ENCODE measurements around the gene NPIPA2.
"Not testable (repeated sequence)": the region's sequence is repeated elsewhere in the genome, so short reads cannot be mapped to it uniquely, and the experiment has no call there.

NPIPA2 gene

GRCh38 chr16:14742273-14743128 lies at the start of gene NPIPA2:
Gene NPIPA2 (plus strand): TSS chr16:14742533. CDS start chr16:14748066, 5,533 bp downstream.
- DNase-seq (ENCODE audit: low read depth) = not testable (repeated sequence)

DNA sequence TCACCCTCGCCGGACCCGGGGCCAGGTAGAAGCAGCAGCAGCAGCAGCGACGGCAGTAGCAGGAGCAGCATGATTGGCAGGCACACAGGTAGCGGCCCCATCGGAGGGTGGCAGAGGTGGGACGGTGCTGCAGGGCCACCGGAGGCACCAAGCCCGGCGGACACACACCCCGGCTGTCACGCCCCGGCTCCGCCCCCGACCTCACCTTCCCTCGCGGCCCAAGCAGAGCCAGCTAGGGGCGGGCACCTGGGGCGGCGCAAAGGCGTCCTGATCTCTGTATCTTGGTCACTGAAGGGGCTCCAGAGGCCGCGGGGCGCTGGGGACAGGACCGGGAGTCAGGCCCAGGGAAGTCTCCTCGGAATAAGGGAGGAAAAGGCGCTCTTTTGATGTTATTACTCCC lies 48.2 kb upstream of the NPIPA2 start, which contains the start of gene PLA2G10:
Gene PLA2G10 (minus strand): TSS at position 180 of the 400 bp plus-strand sequence. CDS start 79 bp downstream, at position 101.
- DNase-seq (ENCODE audit: low read depth) = not testable (repeated sequence)

GRCh38 chr16:14701859-14702258 lies 40.5 kb upstream of the NPIPA2 start:
- not testable (repeated sequence) for DNase-seq (ENCODE audit: low read depth)

DNA sequence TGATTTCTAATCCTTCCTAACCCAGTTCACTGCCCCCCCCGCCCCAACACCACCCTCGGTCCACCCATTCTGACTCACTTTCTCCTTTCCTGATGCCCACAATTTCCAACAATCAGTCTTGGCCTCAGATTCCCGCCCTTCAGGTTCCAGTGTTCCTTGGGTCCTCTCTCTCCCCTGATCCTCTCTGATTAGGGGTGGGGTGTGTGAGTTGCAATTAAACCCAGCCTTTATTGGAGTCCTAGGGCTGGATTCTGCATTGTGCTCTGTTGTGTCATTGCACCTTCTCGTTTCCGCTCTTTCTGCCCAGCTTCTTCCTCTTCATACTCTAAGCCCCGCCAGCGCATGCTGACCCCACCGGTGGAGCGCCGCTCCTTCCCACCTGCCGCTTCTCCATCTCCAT lies 39.7 kb upstream of the NPIPA2 start:
- not testable (repeated sequence) for DNase-seq (ENCODE audit: low read depth)

GRCh38 chr16:14703156-14704011 lies 38.9 kb upstream of the NPIPA2 start, which contains the start of gene NPIPA3:
Gene NPIPA3 (plus strand): TSS chr16:14703411. CDS start chr16:14708944, 5,533 bp downstream.
- not testable (repeated sequence) for DNase-seq (ENCODE audit: low read depth)

- DNase-seq (ENCODE audit: low read depth) = not testable (repeated sequence)
Measured at GRCh38 chr16:14733233-14733632, 9.1 kb upstream of the NPIPA2 start.

DNA sequence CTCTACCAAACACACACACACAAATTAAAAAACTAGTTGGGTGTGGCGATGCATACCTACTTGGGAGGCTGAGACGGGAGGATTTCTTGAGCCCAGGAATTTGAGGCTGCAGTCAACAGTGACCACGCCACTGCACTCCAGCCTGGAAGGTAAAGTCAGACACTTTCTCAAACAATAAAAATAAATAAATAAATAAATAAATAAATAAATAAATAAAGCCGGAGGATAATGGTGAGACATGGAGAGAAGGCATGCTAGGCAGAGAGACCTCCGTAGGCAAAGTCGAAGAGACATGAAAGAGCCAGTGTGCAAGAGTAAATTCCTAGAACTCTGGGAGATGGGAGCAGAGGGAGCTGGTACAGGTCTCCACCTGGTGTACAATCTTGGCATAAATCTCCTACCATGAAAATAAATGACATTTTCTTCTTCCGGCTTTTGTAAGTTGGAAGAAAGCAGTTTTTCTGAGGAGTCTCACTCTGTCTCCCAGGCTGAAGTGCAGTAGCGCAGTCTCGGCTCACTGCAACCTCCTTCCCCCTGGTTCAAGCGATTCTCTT lies 1.4 kb upstream of the NPIPA2 start:
- not testable (repeated sequence) for DNase-seq (ENCODE audit: low read depth)

DNA sequence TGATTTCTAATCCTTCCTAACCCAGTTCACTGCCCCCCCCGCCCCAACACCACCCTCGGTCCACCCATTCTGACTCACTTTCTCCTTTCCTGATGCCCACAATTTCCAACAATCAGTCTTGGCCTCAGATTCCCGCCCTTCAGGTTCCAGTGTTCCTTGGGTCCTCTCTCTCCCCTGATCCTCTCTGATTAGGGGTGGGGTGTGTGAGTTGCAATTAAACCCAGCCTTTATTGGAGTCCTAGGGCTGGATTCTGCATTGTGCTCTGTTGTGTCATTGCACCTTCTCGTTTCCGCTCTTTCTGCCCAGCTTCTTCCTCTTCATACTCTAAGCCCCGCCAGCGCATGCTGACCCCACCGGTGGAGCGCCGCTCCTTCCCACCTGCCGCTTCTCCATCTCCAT lies 539 bp upstream of the NPIPA2 start:
- not testable (repeated sequence) for DNase-seq (ENCODE audit: low read depth)

DNA sequence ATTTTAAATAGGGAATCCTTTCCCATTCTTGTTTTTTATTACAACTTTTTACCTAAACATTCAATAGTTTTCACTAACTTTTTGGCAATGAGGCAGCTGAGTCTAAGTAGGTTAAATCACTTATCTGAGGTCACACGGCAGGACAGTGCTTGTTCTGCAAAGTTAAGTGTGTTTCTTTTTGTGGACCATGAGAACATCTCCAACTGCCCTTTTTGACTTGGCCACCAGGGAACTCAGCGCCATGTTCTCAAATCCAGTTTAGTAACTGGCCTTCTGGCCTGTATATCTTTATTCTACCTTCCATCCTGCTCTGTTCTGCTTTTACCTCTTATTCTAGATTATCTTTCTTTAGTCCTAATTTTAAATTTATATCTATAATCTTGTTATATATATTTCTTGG lies 31.3 kb downstream of the NPIPA2 start:
- DNase-seq (ENCODE audit: low read depth) = not testable (repeated sequence)

DNA sequence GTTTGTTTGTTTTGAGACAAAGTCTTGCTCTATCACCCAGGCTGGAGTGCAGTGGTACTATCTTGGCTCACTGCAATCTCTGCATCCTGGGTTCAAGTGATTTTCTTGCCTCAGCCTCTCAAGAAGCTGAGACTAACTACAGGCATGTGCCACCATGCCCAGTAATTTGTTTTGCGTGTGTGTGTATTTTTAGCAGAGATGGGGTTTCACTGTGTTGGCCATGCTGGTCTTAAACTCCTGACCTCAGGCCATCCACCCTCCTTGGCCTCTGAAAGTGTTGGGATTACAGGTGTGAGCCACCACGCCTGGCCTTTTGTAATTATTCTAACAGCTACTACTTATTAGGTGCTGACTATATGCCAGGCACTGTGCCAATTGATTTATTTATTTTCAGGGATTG lies 33.3 kb downstream of the NPIPA2 start:
- not testable (repeated sequence) for DNase-seq (ENCODE audit: low read depth)

GRCh38 chr16:14776763-14777162 lies 34.4 kb downstream of the NPIPA2 start:
- not testable (repeated sequence) for DNase-seq (ENCODE audit: low read depth)

GRCh38 chr16:14779368-14779877 lies 37.1 kb downstream of the NPIPA2 start:
- not testable (repeated sequence) for DNase-seq (ENCODE audit: low read depth)

GRCh38 chr16:14786180-14786579 lies 43.8 kb downstream of the NPIPA2 start:
- DNase-seq (ENCODE audit: low read depth) = not testable (repeated sequence)

DNA sequence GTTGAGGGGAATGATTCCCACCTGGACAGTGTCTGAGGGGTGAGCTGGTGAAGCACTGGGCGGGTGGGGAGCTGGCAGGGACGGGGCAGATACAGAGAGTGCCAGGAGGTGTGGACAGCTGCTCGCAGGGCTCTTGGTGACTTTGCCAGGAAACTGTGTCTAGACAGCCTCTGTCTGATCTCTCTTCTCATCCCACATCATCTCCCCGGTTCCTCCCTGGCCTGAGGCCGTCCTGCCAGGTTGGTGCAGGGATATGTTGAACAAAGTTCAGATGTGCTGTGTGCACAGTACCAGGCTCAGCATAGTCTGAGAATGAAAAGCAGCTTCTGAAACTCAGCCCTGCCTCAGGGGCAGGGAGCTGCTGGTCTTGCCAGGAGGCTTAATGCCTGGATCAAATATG lies 47.2 kb downstream of the NPIPA2 start:
- not testable (repeated sequence) for DNase-seq (ENCODE audit: low read depth)

- DNase-seq (ENCODE audit: low read depth) = not testable (repeated sequence)
Measured at GRCh38 chr16:14790320-14790956, 48.1 kb downstream of the NPIPA2 start.

- not testable (repeated sequence) for DNase-seq (ENCODE audit: low read depth)
Measured at GRCh38 chr16:14792914-14793313, 50.6 kb downstream of the NPIPA2 start.

DNA sequence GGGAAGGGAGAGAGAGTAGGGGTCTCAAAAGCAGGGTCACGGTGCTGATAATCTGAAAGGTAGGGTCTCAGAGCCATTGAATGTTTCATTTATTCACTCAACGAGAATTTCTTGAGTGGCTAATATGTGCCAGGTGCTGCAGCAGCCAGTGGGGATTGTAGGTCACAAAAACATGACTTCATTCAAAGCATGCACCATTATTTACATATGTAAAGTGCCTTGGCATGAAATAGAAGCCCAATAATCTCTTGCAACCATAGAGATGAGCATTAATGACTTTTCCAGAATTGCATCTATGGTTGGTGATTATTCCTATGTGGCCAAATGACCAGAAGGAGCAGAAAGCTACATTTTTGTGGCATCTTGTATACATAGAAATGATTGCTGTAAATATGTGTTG lies 55.2 kb downstream of the NPIPA2 start:
- not testable (repeated sequence) for DNase-seq (ENCODE audit: low read depth)

- not testable (repeated sequence) for DNase-seq (ENCODE audit: low read depth)
Measured at GRCh38 chr16:14803577-14803976, 61.2 kb downstream of the NPIPA2 start.

DNA sequence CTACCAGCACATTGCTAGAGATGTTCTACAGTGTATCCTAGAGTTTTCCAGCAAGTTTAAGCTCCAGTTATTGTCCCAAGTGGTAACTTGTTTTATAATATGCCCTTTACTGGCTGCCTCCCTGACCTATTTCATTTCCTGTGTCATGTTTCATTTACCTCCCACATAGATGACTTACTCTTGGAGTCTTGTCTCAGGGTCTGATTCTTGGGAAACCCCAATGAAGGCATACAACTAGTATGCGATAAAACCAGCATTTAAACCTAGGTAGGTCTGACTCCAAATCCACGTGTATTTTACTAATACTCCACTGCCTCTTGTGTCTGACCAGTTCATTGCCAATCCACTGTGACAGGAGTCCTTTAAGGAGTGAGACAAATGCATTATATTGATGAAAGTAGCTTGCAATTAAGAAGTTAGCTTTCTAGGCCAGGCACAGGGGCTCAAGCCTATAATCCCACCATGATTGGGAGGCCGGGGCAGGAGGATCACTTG lies 64.9 kb downstream of the NPIPA2 start:
- not testable (repeated sequence) for DNase-seq (ENCODE audit: low read depth)

DNA sequence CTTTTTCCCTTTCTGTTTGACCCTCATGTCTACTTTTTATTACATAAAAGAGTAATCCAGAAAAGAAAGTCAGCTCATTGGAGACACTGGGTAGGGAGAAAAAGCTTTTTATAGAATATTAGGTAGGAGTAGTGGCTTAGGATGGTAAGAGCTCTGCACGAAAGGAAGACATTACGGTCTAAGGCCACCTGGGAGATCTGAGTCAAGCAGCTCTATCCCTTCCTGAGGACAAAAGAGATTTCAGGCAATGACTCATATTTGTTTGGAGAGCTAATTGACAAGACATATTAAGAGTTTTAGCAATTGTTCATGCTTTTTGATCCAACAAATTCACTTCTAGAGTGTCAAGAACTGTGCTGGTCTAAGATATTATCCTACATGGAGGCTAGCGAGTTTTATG lies 71.6 kb downstream of the NPIPA2 start:
- DNase-seq (ENCODE audit: low read depth) = not testable (repeated sequence)
